GM23338 (cell line): ENCODE results near the gene TBCE. TPM values are rescaled to one million over a fixed set of nuclear protein-coding genes. Genes with fewer than 3 reads are reported as not detected.
"Not testable (repeated sequence)": the region's sequence is repeated elsewhere in the genome, so short reads cannot be mapped to it uniquely, and the experiment has no call there.

Source experiments
- ATAC-seq: fragments of 200-7000 bp; cut with Tn5 transposase; 3 replicates; pipeline ENCODE4 v1.9.1; 2020
- DNase-seq: peaks from one replicate; pipeline ENCODE4 v3.0.0-alpha.2; 2015; ENCODE audit warnings: low spot score
- H2AFZ ChIP-seq: fragments of 200-600 bp; sonication (generic); 2 replicates; pipeline ENCODE4 v1.8.0; 2016; ENCODE audit warnings: antibody characterized with exemption, mild to moderate bottlenecking, moderate library complexity
- H3F3A ChIP-seq: fragments of 200-600 bp; sonication (generic); replicated peaks from 2 replicates; pipeline ENCODE4 v1.8.0; 2017; ENCODE audit warnings: antibody characterized with exemption, mixed run types, low read depth
- H3K27ac ChIP-seq: fragments of 200-600 bp; sonication (generic); 2 replicates; pipeline ENCODE4 v1.6.1; 2016; ENCODE audit warnings: low read depth
- H3K27me3 ChIP-seq: fragments of 200-600 bp; sonication (generic); 2 replicates; pipeline ENCODE4 v1.8.0; 2016; ENCODE audit warnings: mild to moderate bottlenecking, mixed run types, moderate library complexity; ENCODE audit not compliant: insufficient read depth
- H3K36me3 ChIP-seq: fragments of 200-600 bp; sonication (generic); 2 replicates; pipeline ENCODE4 v1.8.0; 2016; ENCODE audit warnings: mild to moderate bottlenecking; ENCODE audit not compliant: insufficient read depth
- H3K4me1 ChIP-seq: fragments of 200-600 bp; sonication (generic); 2 replicates; pipeline ENCODE4 v1.8.0; 2016; ENCODE audit warnings: mild to moderate bottlenecking, moderate library complexity; ENCODE audit not compliant: insufficient read depth
- H3K4me2 ChIP-seq: fragments of 200-600 bp; sonication (generic); 2 replicates; pipeline ENCODE4 v1.7.1; 2017; ENCODE audit warnings: mixed run types
- H3K4me3 ChIP-seq: fragments of 200-600 bp; sonication (generic); 2 replicates; pipeline ENCODE4 v1.6.1; 2016; ENCODE audit warnings: mixed run types
- H3K79me2 ChIP-seq: fragments of 200-600 bp; sonication (generic); replicated peaks from 2 replicates; pipeline ENCODE4 v1.8.0; 2017; ENCODE audit warnings: mild to moderate bottlenecking; ENCODE audit not compliant: insufficient read depth
- H3K9me2 ChIP-seq: fragments of 200-600 bp; sonication (generic); 2 replicates; pipeline ENCODE4 v1.8.0; 2017; ENCODE audit not compliant: insufficient read depth
- H4K20me1 ChIP-seq: fragments of 200-600 bp; sonication (generic); replicated peaks from 2 replicates; pipeline ENCODE4 v1.8.0; 2017; ENCODE audit warnings: mild to moderate bottlenecking; ENCODE audit not compliant: insufficient read depth
- H3K27ac Mint-ChIP-seq: 2 replicates; pipeline ENCODE4 v1.8.0; 2020; ENCODE audit warnings: inconsistent platforms, mild to moderate bottlenecking, moderate library complexity, mixed read lengths
- H3K27me3 Mint-ChIP-seq: 3 replicates; pipeline ENCODE4 v1.8.0; 2022; ENCODE audit warnings: low read depth, mild to moderate bottlenecking, moderate library complexity, mixed read lengths, inconsistent platforms; ENCODE audit not compliant: insufficient read depth, poor library complexity
- H3K36me3 Mint-ChIP-seq: 3 replicates; pipeline ENCODE4 v1.8.0; 2021; ENCODE audit warnings: low read depth, mild to moderate bottlenecking, inconsistent platforms, moderate library complexity, mixed read lengths
- H3K4me1 Mint-ChIP-seq: 3 replicates; pipeline ENCODE4 v1.8.0; 2020; ENCODE audit warnings: mild to moderate bottlenecking, inconsistent platforms, mixed read lengths
- H3K4me3 Mint-ChIP-seq: 3 replicates; pipeline ENCODE4 v1.8.0; 2021; ENCODE audit warnings: moderate library complexity, mild to moderate bottlenecking, inconsistent platforms, mixed read lengths
- H3K9me3 Mint-ChIP-seq: 3 replicates; pipeline ENCODE4 v1.8.0; 2020; ENCODE audit warnings: moderate library complexity, mild to moderate bottlenecking, inconsistent platforms, mixed read lengths
- CREB1 ChIP-seq: fragments of 250-450 bp; sonication (Bioruptor Pico); IDR thresholded peaks from 2 replicates; pipeline ENCODE4 v1.5.0; 2020; ENCODE audit warnings: low read depth, mild to moderate bottlenecking, moderate library complexity
- ETS1 ChIP-seq: IDR thresholded peaks from 2 replicates; pipeline ENCODE4 v1.6.1; 2016; ENCODE audit warnings: antibody characterized with exemption
- EZH2 ChIP-seq: fragments of 200-600 bp; sonication (generic); IDR thresholded peaks from one replicate; pipeline ENCODE4 v1.8.0; 2017; ENCODE audit warnings: antibody characterized with exemption, mild to moderate bottlenecking, low read depth; ENCODE audit not compliant: unreplicated experiment
- NANOG ChIP-seq: IDR thresholded peaks from 2 replicates; pipeline ENCODE4 v1.6.1; 2016; ENCODE audit warnings: antibody characterized with exemption, borderline replicate concordance
- POLR2AphosphoS5 ChIP-seq: IDR thresholded peaks from 2 replicates; pipeline ENCODE4 v1.6.1; 2016; ENCODE audit warnings: antibody characterized with exemption, low read depth
- STAT1 ChIP-seq: IDR thresholded peaks from one replicate; pipeline ENCODE4 v1.6.1; 2016; ENCODE audit warnings: antibody characterized with exemption; ENCODE audit not compliant: unreplicated experiment
- polyA plus RNA-seq: library from polyadenylated mRNA; unstranded; fragments of >200 nt; fragmentation: Nextera tagmentation; extraction: Ambion mirVana; gene quantifications from 2 replicates; pipeline ENCODE4 v1.2.1, GENCODE V29; 2016
- total RNA-seq: library from RNA; depleted of rRNA; stranded (reverse); fragments of >200 nt; shearing (Covaris generic); gene quantifications from 2 replicates; pipeline ENCODE4 v1.2.3, GENCODE V29; 2014
- TF ChIP-seq, protein P1 (sequence below), 2 experiments: fragments of 200-600 bp in 1 of 2; sonication (generic) in 1 of 2; conservative IDR thresholded peaks; 2 replicates each; pipeline versions ENCODE4 v1.5.1 to v1.6.1; 2016 to 2017; ENCODE audit warnings: antibody characterized with exemption in 2 of 2, low read depth in 2 of 2, mild to moderate bottlenecking in 2 of 2, moderate library complexity in 1 of 2

The TBCE gene
- total and polyA plus RNA-seq, 2 experiments from 2014 or later: 42.7 to 64.8 TPM

- H3K27me3 Mint-ChIP-seq, H3F3A ChIP-seq, H3K9me3 Mint-ChIP-seq, H3K4me3 Mint-ChIP-seq, DNase-seq, H3K27ac Mint-ChIP-seq, H2AFZ ChIP-seq, H3K9me2 ChIP-seq, H3K4me1 ChIP-seq, H3K4me1 Mint-ChIP-seq, H3K4me2 ChIP-seq, H3K4me3 ChIP-seq, H3K27me3 ChIP-seq, ATAC-seq: not testable (repeated sequence)
- Histone ChIP-seq H3K36me3 (peaks cover 13% of the 10 kb centered on the region; the same call in 1 of the 2 replicates), H3K27ac (0 out of 2 replicates have a peak overlapping the region, but pooled peaks have one; percentile 63), H4K20me1 (peaks cover 14% of the 10 kb centered on the region; the same call in 1 of the 2 replicates), H3K79me2 (peaks cover 49% of the 10 kb centered on the region)
- H3K36me3 Mint-ChIP-seq: peaks cover 47% of the 10 kb centered on the region
Observed at GRCh38 chr1:235378134-235378735, 11.0 kb downstream of the TBCE start.

DNA sequence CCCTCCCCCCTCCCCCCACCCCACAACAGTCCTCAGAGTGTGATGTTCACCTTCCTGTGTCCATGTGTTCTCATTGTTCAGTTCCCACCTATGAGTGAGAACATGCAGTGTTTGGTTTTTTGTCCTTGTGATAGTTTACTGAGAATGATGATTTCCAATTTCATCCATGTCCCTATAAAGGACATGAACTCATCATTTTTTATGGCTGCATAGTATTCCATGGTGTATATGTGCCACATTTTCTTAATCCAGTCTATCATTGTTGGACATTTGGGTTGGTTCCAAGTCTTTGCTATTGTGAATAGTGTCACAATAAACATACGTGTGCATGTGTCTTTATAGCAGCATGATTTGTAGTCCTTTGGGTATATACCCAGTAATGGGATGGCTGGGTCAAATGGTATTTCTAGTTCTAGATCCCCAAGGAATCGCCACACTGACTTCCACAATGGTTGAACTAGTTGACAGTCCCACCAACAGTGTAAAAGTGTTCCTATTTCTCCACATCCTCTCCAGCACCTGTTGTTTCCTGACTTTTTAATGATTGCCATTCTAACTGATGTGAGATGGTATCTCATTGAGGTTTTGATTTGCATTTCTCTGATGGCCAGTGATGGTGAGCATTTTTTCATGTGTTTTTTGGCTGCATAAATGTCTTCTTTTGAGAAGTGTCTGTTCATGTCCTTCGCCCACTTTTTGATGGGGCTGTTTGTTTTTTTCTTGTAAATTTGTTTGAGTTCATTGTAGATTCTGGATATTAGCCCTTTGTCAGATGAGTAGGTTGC lies 14.9 kb downstream of the TBCE start:
- H3K36me3 ChIP-seq, DNase-seq, H3K4me2 ChIP-seq, H3K9me2 ChIP-seq, ATAC-seq, H3K27me3 ChIP-seq, H3K4me1 Mint-ChIP-seq, H2AFZ ChIP-seq, H3K4me3 ChIP-seq, H3K4me1 ChIP-seq, H3K4me3 Mint-ChIP-seq, H3K27ac Mint-ChIP-seq, H3K27me3 Mint-ChIP-seq, H3K27ac ChIP-seq, H3F3A ChIP-seq: not testable (repeated sequence)
- peaks cover 14% of the 10 kb centered on the region; the same call in 1 of the 2 replicates for H4K20me1 ChIP-seq
- H3K9me3 Mint-ChIP-seq: peaks cover 29% of the 10 kb centered on the region
- peaks cover 52% of the 10 kb centered on the region for H3K36me3 Mint-ChIP-seq
- H3K79me2 ChIP-seq: peaks cover 49% of the 10 kb centered on the region

DNA sequence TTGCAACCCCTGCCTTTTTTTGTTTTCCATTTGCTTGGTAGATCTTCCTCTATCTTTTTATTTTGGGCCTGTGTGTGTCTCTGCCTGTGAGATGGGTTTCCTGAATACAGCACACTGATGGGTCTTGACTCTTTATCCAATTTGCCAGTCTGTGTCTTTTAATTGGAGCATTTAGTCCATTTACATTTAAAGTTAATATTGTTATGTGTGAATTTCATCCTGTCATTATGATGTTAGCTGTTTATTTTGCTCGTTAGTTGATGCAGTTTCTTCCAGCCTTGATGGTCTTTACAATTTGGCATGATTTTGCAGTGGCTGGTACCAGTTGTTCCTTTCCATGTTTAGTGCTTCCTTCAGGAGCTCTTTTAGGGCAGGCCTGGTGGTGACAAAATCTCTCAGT lies 18.4 kb downstream of the TBCE start:
- not testable (repeated sequence) for H3K27ac ChIP-seq, H3K9me2 ChIP-seq, H3K4me3 ChIP-seq, H3K4me1 Mint-ChIP-seq, H3K36me3 ChIP-seq, H3K27ac Mint-ChIP-seq, H4K20me1 ChIP-seq, H3K27me3 ChIP-seq, H2AFZ ChIP-seq, DNase-seq, H3K4me2 ChIP-seq, ATAC-seq, H3F3A ChIP-seq, H3K4me3 Mint-ChIP-seq, H3K27me3 Mint-ChIP-seq, H3K4me1 ChIP-seq
- Mint-ChIP-seq H3K36me3 (peaks cover 72% of the 10 kb centered on the region), H3K9me3 (peaks cover 62% of the 10 kb centered on the region)
- H3K79me2 ChIP-seq: peaks cover 63% of the 10 kb centered on the region

GRCh38 chr1:235391874-235392273 lies 24.6 kb downstream of the TBCE start:
- DNase-seq (no peak), ATAC-seq (no peak)
- Histone ChIP-seq H4K20me1 (0 out of 2 replicates have a peak, but pooled peaks cover 3% of the 10 kb centered on the region), H3K36me3 (0 out of 2 replicates have a peak, but pooled peaks cover 7% of the 10 kb centered on the region), H3K79me2 (peaks cover 75% of the 10 kb centered on the region), H3K9me2 (no peaks in the 10 kb centered on the region), H2AFZ (no peak overlapping the region), H3F3A (no peaks in the 10 kb centered on the region), H3K4me2 (no peak overlapping the region), H3K27ac (no peak overlapping the region), H3K27me3 (no peaks in the 10 kb centered on the region), H3K4me3 (no peak overlapping the region), H3K4me1 (no peaks in the 10 kb centered on the region)
- Mint-ChIP-seq H3K36me3 (peaks cover 47% of the 10 kb centered on the region), H3K4me3 (no peak overlapping the region), H3K4me1 (no peaks in the 10 kb centered on the region), H3K27ac (no peak overlapping the region), H3K9me3 (peaks cover 36% of the 10 kb centered on the region), H3K27me3 (no peaks in the 10 kb centered on the region)
- TF ChIP-seq POLR2AphosphoS5 (no peak), ETS1 (no peak), EZH2 (no peak), NANOG (no peak), CREB1 (no peak), STAT1 (no peak)
- TF ChIP-seq, protein P1, sequence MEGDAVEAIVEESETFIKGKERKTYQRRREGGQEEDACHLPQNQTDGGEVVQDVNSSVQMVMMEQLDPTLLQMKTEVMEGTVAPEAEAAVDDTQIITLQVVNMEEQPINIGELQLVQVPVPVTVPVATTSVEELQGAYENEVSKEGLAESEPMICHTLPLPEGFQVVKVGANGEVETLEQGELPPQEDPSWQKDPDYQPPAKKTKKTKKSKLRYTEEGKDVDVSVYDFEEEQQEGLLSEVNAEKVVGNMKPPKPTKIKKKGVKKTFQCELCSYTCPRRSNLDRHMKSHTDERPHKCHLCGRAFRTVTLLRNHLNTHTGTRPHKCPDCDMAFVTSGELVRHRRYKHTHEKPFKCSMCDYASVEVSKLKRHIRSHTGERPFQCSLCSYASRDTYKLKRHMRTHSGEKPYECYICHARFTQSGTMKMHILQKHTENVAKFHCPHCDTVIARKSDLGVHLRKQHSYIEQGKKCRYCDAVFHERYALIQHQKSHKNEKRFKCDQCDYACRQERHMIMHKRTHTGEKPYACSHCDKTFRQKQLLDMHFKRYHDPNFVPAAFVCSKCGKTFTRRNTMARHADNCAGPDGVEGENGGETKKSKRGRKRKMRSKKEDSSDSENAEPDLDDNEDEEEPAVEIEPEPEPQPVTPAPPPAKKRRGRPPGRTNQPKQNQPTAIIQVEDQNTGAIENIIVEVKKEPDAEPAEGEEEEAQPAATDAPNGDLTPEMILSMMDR (conservative IDR thresholded peaks at IDR 0.05; ENCODE audit: low read depth in 2 of 2): no peak
